Keratinocyte (primary cell): ENCODE measurements around the gene ARVCF.

ENCODE experiments used
- EZH2 ChIP-seq: IDR thresholded peaks from one replicate; pipeline ENCODE4 v1.6.1; 2012; ENCODE audit warnings: inconsistent platforms, mild to moderate bottlenecking, low read length, moderate library complexity
- TF ChIP-seq, protein P1 (sequence below), 3 experiments: IDR thresholded peaks in 1 of 3; conservative IDR thresholded peaks in 1 of 3; optimal IDR thresholded peaks in 1 of 3; 2 replicates in 2 of 3; 3 replicates in 1 of 3; pipeline versions ENCODE3 to v1.5.1; 2011; ENCODE audit warnings: low read length in 3 of 3, mild to moderate bottlenecking in 3 of 3, moderate library complexity in 2 of 3, control low read depth in 1 of 3, inconsistent platforms in 1 of 3; ENCODE audit not compliant: insufficient read depth in 2 of 3; ENCODE audit errors: extremely low read depth in 1 of 3

DNA sequence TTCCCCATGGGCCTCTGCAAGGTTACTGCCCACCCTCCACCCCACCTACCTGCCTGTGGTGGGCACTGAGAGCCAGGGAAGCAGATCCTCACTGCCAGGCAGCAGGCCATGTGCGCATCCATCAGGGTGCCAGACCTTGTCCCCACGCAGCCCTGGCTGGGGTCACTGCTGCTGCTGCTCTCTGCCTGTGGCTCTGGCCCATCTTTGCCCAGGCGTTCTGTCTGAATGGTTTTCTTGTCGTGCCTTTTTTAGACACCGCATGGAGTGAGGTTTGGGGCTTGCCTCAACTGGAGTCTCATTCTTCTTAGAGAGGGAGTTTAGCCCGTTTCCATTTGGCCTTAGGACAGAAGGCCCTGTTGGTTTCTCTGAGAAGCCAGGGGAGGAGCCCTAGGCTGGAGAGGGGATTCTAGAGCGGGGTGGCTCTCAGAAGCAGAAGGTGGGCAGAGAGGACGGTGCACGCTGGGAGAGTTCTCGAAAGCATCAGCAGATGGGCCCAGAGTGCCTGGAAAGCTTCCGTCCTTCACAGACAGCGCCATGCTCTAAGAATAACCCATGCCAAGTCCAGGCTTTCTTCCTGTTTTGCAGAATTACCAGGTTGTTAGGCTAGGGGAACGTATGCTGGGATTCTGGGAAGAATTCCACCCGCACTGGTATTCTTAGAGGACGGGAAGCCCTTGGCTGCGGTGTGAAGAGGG, 12.4 kb upstream of the ARVCF start:
- TF ChIP-seq, protein P1, sequence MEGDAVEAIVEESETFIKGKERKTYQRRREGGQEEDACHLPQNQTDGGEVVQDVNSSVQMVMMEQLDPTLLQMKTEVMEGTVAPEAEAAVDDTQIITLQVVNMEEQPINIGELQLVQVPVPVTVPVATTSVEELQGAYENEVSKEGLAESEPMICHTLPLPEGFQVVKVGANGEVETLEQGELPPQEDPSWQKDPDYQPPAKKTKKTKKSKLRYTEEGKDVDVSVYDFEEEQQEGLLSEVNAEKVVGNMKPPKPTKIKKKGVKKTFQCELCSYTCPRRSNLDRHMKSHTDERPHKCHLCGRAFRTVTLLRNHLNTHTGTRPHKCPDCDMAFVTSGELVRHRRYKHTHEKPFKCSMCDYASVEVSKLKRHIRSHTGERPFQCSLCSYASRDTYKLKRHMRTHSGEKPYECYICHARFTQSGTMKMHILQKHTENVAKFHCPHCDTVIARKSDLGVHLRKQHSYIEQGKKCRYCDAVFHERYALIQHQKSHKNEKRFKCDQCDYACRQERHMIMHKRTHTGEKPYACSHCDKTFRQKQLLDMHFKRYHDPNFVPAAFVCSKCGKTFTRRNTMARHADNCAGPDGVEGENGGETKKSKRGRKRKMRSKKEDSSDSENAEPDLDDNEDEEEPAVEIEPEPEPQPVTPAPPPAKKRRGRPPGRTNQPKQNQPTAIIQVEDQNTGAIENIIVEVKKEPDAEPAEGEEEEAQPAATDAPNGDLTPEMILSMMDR (optimal IDR thresholded peaks at IDR 0.05 in 1 of 3, IDR thresholded peaks at IDR 0.05 in 1 of 3, conservative IDR thresholded peaks at IDR 0.05 in 1 of 3; ENCODE audit: extremely low read depth in 1 of 3, insufficient read depth in 2 of 3, low read length in 3 of 3), result no peak
- no peak for TF ChIP-seq EZH2
